Erythroblast (primary cell): Measurements from ENCODE around the gene PLIN5.

Experiments used
- GATA1 ChIP-seq: IDR thresholded peaks from 2 replicates; pipeline ENCODE4 v1.6.1; 2011; ENCODE audit warnings: low read depth, mild to moderate bottlenecking, control low read depth, low read length, moderate library complexity
- POLR2A ChIP-seq: IDR thresholded peaks from 2 replicates; pipeline ENCODE4 v1.6.1; 2011; ENCODE audit warnings: mild to moderate bottlenecking, low read length

GRCh38 chr19:4523306-4524110 is 11.5 kb downstream of the PLIN5 start:
- TF ChIP-seq GATA1 = no peak
- TF ChIP-seq POLR2A = no peak
